Ishikawa (cell line): ENCODE measurements around the gene ZFP36L2.

Experiments
- CREB1 ChIP-seq: IDR thresholded peaks from 2 replicates; pipeline ENCODE4 v1.6.1; 2012; ENCODE audit warnings: low read depth
- EP300 ChIP-seq: IDR thresholded peaks from 2 replicates; pipeline ENCODE4 v1.6.1; 2012; ENCODE audit warnings: borderline replicate concordance
- FOXM1 ChIP-seq: IDR thresholded peaks from 2 replicates; pipeline ENCODE4 v1.6.1; 2012; ENCODE audit warnings: low read depth, borderline replicate concordance
- MAX ChIP-seq: IDR thresholded peaks from 2 replicates; pipeline ENCODE4 v1.6.1; 2012
- NFIC ChIP-seq: IDR thresholded peaks from 2 replicates; pipeline ENCODE4 v1.6.1; 2012
- TAF1 ChIP-seq: IDR thresholded peaks from 2 replicates; pipeline ENCODE4 v1.6.1; 2012; ENCODE audit warnings: low read depth, mild to moderate bottlenecking
- TCF12 ChIP-seq: IDR thresholded peaks from 2 replicates; pipeline ENCODE4 v1.6.1; 2012; ENCODE audit warnings: low read depth
- TEAD4 ChIP-seq: IDR thresholded peaks from 2 replicates; pipeline ENCODE4 v1.6.1; 2012
- YY1 ChIP-seq: IDR thresholded peaks from 2 replicates; pipeline ENCODE4 v1.6.1; 2012; ENCODE audit warnings: low read depth
- ZBTB7A ChIP-seq: IDR thresholded peaks from 2 replicates; pipeline ENCODE4 v1.6.1; 2012; ENCODE audit warnings: low read depth
- TF ChIP-seq, protein P1 (sequence below): IDR thresholded peaks from 2 replicates; pipeline ENCODE4 v1.6.1; 2012
- TF ChIP-seq, protein P2 (sequence below): IDR thresholded peaks from 2 replicates; pipeline ENCODE4 v1.6.1; 2012; ENCODE audit warnings: low read depth, mild to moderate bottlenecking

DNA sequence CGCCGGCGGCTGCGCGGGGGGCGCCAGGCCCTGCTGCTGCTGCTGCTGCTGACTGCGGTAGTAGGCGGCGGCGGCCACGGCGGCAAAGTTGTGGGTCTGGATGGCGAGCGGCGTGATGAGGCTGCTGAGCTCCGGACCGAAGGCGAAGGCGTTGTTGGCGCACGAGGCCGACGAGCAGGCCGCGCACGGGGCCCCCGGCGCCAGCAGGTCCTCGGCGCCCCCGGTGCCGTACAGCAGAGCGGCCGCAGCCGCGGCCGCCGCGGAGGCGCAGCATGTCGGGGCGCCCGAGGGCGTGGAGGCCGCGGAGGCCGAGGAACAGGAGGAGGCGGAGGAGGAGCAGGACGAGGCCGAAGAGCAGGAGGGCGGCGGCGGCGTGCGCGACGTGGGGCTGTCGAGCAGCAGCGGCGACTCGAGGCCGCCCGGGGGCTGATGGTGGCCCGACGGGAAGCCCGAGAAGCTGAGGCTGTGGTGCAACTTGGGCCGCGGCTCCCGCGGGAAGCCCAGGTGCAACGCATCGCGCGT lies 1.8 kb downstream of the ZFP36L2 start:
- TF ChIP-seq ZBTB7A, result no peak
- TF ChIP-seq NFIC, result no peak
- no peak for TF ChIP-seq MAX
- TF ChIP-seq YY1, result no peak
- no peak for TF ChIP-seq FOXM1
- TF ChIP-seq EP300, result no peak
- no peak for TF ChIP-seq TCF12
- no peak for TF ChIP-seq TAF1
- TF ChIP-seq TEAD4, result no peak
- TF ChIP-seq, protein P1, sequence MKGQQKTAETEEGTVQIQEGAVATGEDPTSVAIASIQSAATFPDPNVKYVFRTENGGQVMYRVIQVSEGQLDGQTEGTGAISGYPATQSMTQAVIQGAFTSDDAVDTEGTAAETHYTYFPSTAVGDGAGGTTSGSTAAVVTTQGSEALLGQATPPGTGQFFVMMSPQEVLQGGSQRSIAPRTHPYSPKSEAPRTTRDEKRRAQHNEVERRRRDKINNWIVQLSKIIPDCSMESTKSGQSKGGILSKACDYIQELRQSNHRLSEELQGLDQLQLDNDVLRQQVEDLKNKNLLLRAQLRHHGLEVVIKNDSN, result no peak
- TF ChIP-seq, protein P2, sequence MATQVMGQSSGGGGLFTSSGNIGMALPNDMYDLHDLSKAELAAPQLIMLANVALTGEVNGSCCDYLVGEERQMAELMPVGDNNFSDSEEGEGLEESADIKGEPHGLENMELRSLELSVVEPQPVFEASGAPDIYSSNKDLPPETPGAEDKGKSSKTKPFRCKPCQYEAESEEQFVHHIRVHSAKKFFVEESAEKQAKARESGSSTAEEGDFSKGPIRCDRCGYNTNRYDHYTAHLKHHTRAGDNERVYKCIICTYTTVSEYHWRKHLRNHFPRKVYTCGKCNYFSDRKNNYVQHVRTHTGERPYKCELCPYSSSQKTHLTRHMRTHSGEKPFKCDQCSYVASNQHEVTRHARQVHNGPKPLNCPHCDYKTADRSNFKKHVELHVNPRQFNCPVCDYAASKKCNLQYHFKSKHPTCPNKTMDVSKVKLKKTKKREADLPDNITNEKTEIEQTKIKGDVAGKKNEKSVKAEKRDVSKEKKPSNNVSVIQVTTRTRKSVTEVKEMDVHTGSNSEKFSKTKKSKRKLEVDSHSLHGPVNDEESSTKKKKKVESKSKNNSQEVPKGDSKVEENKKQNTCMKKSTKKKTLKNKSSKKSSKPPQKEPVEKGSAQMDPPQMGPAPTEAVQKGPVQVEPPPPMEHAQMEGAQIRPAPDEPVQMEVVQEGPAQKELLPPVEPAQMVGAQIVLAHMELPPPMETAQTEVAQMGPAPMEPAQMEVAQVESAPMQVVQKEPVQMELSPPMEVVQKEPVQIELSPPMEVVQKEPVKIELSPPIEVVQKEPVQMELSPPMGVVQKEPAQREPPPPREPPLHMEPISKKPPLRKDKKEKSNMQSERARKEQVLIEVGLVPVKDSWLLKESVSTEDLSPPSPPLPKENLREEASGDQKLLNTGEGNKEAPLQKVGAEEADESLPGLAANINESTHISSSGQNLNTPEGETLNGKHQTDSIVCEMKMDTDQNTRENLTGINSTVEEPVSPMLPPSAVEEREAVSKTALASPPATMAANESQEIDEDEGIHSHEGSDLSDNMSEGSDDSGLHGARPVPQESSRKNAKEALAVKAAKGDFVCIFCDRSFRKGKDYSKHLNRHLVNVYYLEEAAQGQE, result no peak
- TF ChIP-seq CREB1, result no peak
